NCI-H524 treated with DMSO at 0.1 percent for 48 hours (cell line): ENCODE results near the gene RPL18A.

Experiments
- DNase-seq: peaks from one replicate; lab custom pipeline; 2025; lab: John Stamatoyannopoulos, UW

Gene RPL18A

DNA sequence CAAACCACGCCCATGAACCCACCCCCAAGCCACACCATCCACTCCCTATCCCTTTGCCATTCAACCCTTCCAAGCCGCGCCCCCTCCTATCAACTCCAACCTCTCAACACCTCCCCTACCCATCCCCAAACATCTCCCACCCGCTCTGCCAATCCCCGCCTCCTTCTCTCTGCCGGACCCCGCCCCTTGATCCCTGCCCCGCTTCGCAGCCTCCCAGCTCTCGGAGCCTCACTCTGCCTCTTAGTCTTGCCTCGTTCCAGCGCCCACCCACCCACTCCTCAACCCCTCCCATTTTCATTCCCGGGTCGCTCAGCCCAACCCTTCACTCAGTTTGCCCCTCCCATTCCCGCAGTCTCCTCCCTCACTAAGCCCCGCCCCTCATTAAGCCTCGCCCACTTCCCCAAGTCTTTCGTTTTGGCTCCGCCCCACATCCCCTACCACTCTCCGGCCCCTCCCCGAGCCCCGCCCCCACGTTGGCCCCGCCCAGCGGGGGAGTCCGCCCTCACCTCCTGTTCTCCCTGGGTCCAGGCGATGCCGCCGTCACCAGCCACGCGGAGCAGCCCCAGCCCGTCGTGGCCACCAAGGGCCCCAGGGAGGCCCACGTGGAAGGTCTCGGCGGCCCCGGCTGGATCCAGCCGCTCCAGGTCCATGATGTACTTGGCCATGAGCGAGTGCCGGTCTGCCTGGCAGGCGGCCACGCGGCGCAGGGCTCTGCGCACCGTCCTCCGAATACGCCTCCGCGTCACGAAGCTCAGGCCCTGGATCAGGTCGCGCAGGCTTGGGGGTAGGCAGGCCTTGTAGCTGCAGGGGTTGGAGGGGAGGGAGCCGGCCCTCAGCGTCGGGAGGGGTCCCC lies 17.7 kb upstream of the RPL18A start:
- DNase-seq: peak; percentile 30

GRCh38 chr19:17842663-17843291 lies 16.9 kb upstream of the RPL18A start:
- DNase-seq: no peak

DNA sequence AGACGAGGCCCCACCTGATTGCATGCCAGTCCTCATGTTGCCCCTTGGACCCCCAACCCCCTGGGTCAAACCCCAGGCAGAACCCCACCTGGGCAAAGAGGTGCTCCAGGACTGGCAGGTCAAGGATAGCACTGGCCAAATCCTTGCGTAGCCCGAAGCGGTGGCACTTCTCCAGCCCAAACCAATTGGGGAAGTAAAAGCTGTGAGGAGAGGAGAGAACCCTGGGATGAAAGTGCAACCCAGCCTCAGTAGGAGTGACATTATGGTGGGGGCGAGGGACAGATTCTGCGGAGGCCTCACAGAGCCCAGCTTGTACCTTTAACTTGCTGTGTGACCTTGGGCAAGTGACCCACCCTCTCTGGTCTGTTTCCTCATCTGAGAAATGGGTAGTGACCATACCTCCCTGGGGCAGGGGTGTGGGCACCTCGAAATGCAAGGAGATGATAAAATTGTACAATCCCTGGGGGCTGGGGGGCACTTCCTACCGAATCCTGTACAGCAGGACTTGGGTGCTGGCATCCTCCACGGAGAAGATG lies 16.4 kb upstream of the RPL18A start:
- no peak for DNase-seq

- no peak for DNase-seq
Observed at GRCh38 chr19:17843908-17844490, 15.7 kb upstream of the RPL18A start.

DNA sequence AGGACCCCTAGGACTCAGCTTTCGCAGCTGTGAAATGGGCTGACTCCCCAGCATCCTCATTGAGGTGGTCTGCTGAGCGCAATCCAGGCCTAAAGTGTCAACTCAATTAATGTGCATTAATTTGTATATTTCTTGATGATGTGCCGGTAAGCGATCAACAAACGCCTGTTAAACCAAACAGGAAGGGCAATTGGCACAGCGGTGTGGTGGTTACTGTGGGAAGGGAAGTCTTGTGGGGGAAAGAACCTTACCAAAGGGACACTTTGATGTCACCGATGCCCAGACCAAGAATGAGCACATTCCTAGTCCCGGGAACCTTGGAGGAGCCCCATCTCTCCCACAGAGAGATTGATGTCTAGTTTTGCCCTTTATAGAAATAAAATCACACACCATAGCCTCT lies 13.6 kb upstream of the RPL18A start:
- no peak for DNase-seq

DNA sequence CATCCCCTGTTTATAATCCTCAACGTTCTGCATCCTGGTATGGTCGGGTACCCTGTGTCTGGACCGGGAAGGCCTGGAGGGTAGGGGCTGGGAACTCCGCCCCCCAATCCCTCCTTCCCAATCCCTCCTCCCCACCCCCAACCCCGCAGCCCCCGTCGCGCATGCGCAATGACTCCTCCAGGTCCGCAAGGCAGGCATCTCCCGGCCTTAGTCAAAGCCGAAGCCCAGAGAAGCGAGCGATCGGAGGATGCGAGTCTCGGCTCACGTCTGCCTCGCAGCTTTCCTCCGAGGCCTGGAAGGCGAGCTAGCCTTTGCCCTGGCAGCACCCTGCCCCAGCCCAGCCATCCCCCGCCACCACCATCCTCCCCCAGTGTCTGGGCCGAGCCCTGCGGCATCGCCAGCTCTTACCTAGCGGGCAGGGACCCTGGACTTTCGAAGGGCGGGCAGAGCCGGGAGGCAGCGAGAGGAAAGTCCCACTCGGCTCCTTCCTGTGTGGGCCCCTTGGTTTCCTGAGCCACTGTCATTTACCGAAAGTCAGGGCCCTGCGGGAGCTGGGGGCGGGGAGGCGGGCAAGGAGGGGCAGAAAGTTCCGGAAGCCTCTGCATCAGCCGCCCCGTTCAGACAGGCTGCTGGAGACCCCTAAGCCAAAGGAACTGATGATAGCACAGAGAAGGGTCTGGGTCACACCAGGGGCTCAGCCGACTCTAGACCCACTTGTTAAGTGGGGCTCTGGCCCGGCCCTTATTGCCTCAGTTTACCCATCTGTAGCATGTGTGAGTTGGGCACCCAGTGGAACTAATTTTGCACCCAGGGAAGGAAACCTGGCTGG lies 12.0 kb upstream of the RPL18A start, which contains the start of gene JAK3:
JAK3 (minus strand) TSS at position 445 of the 829 bp plus-strand sequence. CDS start 3,565 bp downstream, outside the sequence.
- DNase-seq: peak; percentile 41

DNA sequence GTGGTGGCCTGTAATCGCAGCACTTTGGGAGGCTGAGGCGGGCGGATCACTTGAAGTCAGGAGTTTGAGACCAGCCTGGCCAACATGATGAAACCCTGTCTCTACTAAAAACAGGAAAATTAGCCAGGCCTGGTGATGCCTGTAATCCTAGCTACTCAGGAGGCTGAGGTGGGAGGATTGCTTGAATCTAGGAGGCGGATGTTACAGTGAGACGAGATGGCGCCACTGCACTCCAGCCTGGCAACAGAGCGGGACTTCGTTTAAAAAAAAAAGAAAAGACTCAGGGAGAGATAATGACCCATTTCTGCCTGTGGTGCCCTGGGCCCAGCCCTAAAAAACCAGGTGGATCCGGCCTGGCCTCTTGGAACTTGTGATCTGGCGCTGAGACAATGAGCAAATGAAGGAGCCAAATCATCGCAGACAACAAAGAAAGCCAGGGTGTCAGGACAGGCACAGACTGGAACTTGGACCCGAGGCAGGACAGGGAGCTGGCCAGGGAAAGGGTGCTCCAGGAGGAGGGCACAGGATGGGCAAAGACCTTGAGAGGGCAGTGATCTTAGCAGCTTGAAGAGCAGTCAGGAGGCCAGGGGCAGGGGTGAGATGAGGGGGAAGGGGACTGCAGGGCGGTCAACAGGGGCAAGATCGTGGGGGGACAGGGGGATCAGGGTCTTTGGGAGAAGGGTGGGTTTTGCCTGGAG lies 11.0 kb upstream of the RPL18A start:
- no peak for DNase-seq

- no peak for DNase-seq
Observed at GRCh38 chr19:17854061-17854460, 5.6 kb upstream of the RPL18A start.

- no peak for DNase-seq
Observed at GRCh38 chr19:17855280-17856152, 4.2 kb upstream of the RPL18A start.

GRCh38 chr19:17860331-17860992 lies 752 bp downstream of the RPL18A start:
- DNase-seq: no peak

GRCh38 chr19:17860993-17861360 lies 1.3 kb downstream of the RPL18A start:
- no peak for DNase-seq

DNA sequence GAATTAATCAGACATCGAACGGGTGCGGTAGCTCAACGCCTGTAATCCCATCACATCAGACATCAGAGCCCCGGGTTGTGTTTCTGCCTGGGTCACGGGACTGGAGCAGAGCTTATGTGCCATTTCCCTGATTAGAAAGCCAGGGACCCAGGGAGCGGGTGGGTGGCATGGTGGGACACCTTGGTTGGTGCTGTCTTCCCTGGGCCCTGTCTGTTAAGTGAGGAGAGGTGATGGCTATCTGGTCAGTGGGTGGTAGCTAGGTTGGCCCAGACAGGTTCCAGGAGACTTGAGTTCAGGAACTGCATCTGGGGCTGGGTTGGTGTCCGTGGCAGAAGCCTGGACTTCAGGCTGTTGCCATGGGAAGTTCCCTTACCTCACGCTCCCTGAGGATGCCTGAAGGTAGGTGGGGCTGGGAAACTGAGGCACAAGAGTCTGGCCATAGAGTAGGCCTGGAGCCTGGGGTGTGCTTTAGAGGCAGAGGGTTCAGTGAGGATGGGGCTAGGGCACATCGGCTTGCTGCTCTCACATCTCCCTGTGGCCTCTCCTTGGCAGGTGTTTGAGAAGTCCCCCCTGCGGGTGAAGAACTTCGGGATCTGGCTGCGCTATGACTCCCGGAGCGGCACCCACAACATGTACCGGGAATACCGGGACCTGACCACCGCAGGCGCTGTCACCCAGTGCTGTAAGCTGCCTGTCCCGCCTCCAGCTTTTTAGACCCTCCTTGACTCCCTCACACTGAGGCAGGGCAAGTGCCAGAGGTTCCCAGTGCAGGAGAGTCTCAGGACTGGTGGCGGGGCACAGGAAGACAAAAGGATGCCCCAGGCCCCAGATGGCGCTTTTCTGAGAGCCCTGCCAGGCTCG lies 2.1 kb downstream of the RPL18A start:
- DNase-seq: no peak

- no peak for DNase-seq
Observed at GRCh38 chr19:17862711-17863519, 3.2 kb downstream of the RPL18A start.

- DNase-seq: no peak
Observed at GRCh38 chr19:17863520-17864182, 3.9 kb downstream of the RPL18A start.

DNA sequence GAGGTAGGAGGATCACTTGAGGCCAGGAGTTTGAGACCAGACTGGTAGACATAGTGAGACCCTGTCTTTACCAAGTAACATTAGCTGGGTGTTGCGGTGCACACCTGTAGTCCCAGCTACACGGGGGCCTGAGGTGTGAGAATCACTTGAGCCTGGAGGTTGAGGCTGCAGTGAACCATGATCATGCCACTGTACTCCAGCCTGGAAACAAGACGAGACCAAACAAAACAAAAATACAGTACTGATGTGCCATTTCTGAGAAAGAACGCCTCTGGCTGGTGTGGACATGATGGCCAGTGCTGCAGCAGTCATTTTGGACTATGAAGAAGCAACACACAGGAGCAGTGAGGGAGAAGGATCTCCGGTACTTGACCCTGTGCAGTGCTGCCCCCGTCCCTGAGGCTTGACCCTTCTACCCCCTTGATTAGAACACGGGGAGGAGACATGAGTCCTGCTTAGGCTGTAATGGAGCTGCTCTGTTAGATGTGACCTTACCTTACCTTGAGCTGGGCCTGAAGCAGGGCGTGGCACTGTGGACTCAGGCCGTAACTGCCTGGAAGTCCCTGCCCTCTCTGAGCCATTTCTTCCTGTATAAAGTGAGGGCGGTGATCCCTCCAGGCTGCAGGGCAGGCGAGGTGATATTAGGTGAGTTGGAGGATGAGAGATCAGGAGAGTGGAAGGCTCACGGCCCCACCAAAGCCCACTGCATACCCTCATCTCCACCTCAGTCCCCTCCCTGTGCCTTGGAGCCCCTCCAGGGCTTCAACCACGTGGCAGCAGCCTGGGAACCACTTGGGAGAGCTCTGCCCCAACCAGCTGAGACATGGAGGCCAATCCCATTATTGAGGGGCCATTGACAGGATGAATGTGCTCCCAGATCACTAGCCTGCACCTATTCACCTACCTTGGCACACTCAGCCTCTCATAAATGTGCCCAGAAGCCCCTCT lies 5.9 kb downstream of the RPL18A start:
- no peak for DNase-seq

GRCh38 chr19:17866312-17866963 lies 6.7 kb downstream of the RPL18A start:
- DNase-seq: no peak
